SU-DHL-6 (cell line): ENCODE results near the gene SLC25A26.

ENCODE experiments used
- CTCF ChIP-seq: fragments of 200-600 bp; sonication (generic); IDR thresholded peaks from one replicate; pipeline ENCODE4 v1.5.1; 2017; ENCODE audit warnings: antibody characterized with exemption, mild to moderate bottlenecking, low read length, moderate library complexity; ENCODE audit not compliant: insufficient read depth, poor library complexity, severe bottlenecking
- EZH2phosphoT487 ChIP-seq: fragments of 200-600 bp; sonication (generic), shearing (Covaris generic); conservative IDR thresholded peaks from 2 replicates; pipeline ENCODE4 v1.6.1; 2018; ENCODE audit warnings: mild to moderate bottlenecking, antibody characterized with exemption, low read length, moderate library complexity, mixed read lengths

GRCh38 chr3:66366747-66367146 lies 145.9 kb downstream of the SLC25A26 start:
- TF ChIP-seq CTCF = no peak
- no peak for TF ChIP-seq EZH2phosphoT487
